HT1080 (cell line): ENCODE measurements around the gene ARHGAP45. TPM values are rescaled to one million over a fixed set of nuclear protein-coding genes. Genes with fewer than 3 reads are reported as not detected.

ENCODE experiments used
- DNase-seq: peaks from one replicate; pipeline ENCODE4 v3.0.0-alpha.2; 2015; ENCODE audit warnings: low read depth
- small RNA-seq: library from RNA; depleted of rRNA; stranded (forward); fragments of <200 nt; gene quantifications from one replicate; pipeline ENCODE3, GENCODE V24; 2014
- total RNA-seq: library from RNA; depleted of rRNA; stranded (reverse); fragments of >200 nt; shearing (Covaris generic); gene quantifications from 2 replicates; pipeline ENCODE4 v1.2.3, GENCODE V29; 2014; rRNA removed

ARHGAP45 gene
- total RNA-seq, 1 experiment from 2014 or later = 1.4 TPM

- no peak for DNase-seq
These were observed 62.6 kb downstream of the ARHGAP45 start for GRCh38 chr19:1129535-1129934.

- DNase-seq = no peak
These were observed 64.1 kb downstream of the ARHGAP45 start for GRCh38 chr19:1130771-1131717.

- peak; percentile 80 for DNase-seq
These were observed 65.0 kb downstream of the ARHGAP45 start for GRCh38 chr19:1131718-1132551.

GRCh38 chr19:1132552-1133383, 65.8 kb downstream of the ARHGAP45 start:
- DNase-seq = no peak

- no peak for DNase-seq
These were observed 66.5 kb downstream of the ARHGAP45 start for GRCh38 chr19:1133471-1133929.

DNA sequence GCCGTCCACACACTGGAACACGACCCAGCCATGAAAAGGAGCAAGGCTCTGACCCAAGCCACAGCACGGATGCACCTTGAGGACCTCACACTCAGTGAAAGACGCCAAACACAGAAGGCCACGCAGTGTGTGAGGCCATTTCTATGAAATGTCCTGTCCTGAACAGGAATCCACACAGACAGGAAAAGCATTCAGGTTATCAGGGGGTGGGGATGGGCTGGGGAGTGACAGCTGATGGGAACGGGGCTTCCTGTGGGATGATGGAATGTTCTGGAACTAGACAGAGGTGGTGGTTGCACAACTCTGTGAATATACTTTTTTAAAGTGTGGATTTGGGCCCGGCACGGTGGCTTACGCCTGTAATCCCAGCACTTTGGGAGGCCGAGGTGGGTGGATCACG, 67.5 kb downstream of the ARHGAP45 start:
- DNase-seq = no peak

DNA sequence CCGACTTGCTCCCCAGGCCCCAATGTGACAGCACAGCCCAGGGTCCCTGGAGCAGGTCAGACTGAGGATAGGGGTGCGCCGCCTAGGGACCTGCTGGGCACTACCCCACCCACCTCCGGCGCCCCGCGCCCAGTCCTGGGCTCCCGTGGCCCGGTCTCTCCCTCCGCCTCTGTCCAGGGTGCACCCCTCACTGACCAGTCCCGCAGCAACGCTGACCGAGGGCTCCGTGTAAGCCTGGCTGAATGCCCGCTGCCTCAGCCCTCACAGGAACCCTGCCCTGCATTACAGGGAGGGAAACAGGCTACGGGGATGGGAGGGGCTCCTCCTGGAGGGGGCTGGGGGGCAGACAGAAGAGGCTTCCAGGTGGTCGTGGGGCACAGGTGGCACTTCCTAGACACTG, 68.5 kb downstream of the ARHGAP45 start:
- no peak for DNase-seq

GRCh38 chr19:1136201-1136600, 69.2 kb downstream of the ARHGAP45 start:
- DNase-seq = no peak

Small RNA genes within 50 kb of the gene (small RNA-seq; reads per million reads assigned to genes)
- 0.27 reads per million, percentile 24 among the genes with 10 or more reads in this experiment for gene RNU6-2

Other genes starting within 250 kb of the ARHGAP45 start
- gene PLPPR3, start 245.2 kb upstream of the ARHGAP45 start, total RNA-seq = 0.30 TPM in 1 of 2 replicates, not detected in the other
- gene AZU1, start 239.3 kb upstream of the ARHGAP45 start, total RNA-seq = not detected in 2 replicates
- gene PRTN3, start 226.2 kb upstream of the ARHGAP45 start, total RNA-seq = not detected in 2 replicates
- gene ELANE, start 214.9 kb upstream of the ARHGAP45 start, total RNA-seq = not detected in 2 replicates
- gene CFD, start 207.5 kb upstream of the ARHGAP45 start, total RNA-seq = not detected in 2 replicates
- gene MED16, start 174.0 kb upstream of the ARHGAP45 start, total RNA-seq = 18.1 and 20.8 TPM in 2 replicates
- not detected in 2 replicates for gene RNU6-9, start 173.7 kb upstream of the ARHGAP45 start, total RNA-seq
- gene R3HDM4, start 153.9 kb upstream of the ARHGAP45 start, total RNA-seq = 32.2 and 42.2 TPM in 2 replicates
- gene KISS1R, start 149.8 kb upstream of the ARHGAP45 start, total RNA-seq = not detected in 2 replicates
- 4.3 and 8.0 TPM in 2 replicates for gene ARID3A, start 141.1 kb upstream of the ARHGAP45 start, total RNA-seq
- 197 and 221 TPM in 2 replicates for gene WDR18, start 82.8 kb upstream of the ARHGAP45 start, total RNA-seq
- gene GRIN3B, start 66.7 kb upstream of the ARHGAP45 start, total RNA-seq = 0.03 TPM in 1 of 2 replicates, not detected in the other
- 127 and 130 TPM in 2 replicates for gene TMEM259, start 46.0 kb upstream of the ARHGAP45 start, total RNA-seq
- not detected in 2 replicates for gene RNU6-2, start 45.6 kb upstream of the ARHGAP45 start, total RNA-seq
- 122 and 196 TPM in 2 replicates for gene CNN2, start 40.6 kb upstream of the ARHGAP45 start, total RNA-seq
- 2.0 and 3.0 TPM in 2 replicates for gene ABCA7, start 27.1 kb upstream of the ARHGAP45 start, total RNA-seq
- 231 and 271 TPM in 2 replicates for gene POLR2E, start 28.2 kb downstream of the ARHGAP45 start, total RNA-seq
- 221 and 243 TPM in 2 replicates for gene GPX4, start 36.8 kb downstream of the ARHGAP45 start, total RNA-seq
- 28.2 and 31.7 TPM in 2 replicates for gene SBNO2, start 107.1 kb downstream of the ARHGAP45 start, total RNA-seq
- 77.2 and 77.7 TPM in 2 replicates for gene STK11, start 138.6 kb downstream of the ARHGAP45 start, total RNA-seq
- gene CBARP, start 170.8 kb downstream of the ARHGAP45 start, total RNA-seq = 3.1 and 3.2 TPM in 2 replicates
- 55.4 and 127 TPM in 2 replicates for gene ATP5F1D, start 174.6 kb downstream of the ARHGAP45 start, total RNA-seq
- gene MIDN, start 181.4 kb downstream of the ARHGAP45 start, total RNA-seq = 10.1 and 11.2 TPM in 2 replicates
- 170 and 219 TPM in 2 replicates for gene CIRBP, start 202.2 kb downstream of the ARHGAP45 start, total RNA-seq
- 53.1 and 58.1 TPM in 2 replicates for gene FAM174C, start 208.4 kb downstream of the ARHGAP45 start, total RNA-seq
- 0.45 TPM in 1 of 2 replicates, not detected in the other for gene EFNA2, start 218.7 kb downstream of the ARHGAP45 start, total RNA-seq